DMS114 treated with DMSO at 0.1 percent for 48 hours (cell line): ENCODE results near the gene MADD.

ENCODE experiments used
- DNase-seq: peaks from one replicate; lab custom pipeline; 2025; ENCODE audit not compliant: unreplicated experiment; lab: John Stamatoyannopoulos, UW

The MADD gene

DNA sequence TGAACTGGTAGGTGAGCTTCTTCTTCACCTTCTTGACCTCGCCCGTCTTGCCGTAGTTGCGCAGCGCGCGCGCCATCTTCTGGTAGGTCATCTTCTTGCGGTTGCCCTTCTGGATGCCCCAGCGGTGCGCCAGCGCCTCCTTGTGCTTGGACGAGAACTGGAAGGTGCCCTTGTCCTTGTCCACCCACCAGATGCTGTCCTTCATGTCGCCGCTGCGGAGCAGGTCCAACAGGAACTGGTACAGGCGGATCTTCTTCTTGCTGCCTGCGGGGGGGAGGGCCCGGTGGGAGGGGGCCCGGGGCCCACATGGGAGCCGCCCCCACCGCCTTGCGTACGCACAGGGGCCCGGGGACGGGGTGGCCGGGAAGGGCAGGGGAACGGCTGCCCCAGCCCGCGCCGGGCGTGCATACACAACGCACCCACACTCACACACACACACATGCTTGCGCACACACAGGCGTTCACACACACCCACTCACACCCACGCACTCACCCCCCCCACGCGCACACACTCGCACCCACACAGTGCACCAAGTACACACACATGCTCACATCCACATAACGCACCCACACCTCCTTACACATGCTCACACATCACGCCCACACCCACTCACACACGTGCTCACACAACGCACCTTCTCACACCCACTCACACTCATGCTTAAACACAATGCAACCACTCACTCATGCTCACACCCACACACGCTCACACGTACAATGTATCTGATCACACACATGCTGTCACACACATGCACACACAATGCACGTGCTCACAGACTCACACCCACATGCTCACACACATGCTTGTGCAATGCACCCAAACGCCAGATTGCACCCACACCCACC is 85.6 kb downstream of the MADD start:
- DNase-seq: peak; percentile 86

DNA sequence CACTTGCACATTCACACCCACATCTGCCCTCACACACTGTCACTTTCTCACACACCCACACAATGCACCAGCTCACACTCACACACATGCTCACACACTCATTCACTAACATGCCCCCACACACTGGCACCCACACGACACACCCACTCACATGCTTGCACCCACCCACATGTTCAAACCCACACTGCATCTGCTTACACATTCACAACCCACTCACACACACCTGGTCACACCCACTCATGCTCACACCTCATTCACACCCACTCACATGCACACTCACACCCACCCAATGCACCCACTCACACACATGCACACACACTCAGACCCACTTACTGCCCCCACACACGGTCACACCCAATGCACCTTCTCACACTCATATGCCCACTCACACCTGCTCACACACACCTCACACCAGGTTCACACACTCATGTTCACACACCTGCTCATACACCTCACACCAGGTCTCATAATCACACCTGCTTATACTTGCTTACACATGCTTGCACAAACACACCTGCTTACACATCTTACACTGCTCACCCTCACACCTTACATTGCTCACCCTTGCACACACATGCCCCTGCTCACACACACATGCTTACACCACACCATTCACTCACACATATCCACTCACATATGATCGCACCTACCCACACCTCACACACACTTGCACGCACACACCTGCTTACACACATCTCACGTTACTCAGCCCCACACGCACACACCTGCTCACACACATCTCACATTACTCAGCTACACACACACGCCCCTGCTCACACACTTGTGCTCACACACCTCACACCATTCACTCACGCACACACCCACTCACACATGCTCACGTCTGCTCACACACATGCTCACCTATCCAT is 86.4 kb downstream of the MADD start:
- no peak for DNase-seq

DNA sequence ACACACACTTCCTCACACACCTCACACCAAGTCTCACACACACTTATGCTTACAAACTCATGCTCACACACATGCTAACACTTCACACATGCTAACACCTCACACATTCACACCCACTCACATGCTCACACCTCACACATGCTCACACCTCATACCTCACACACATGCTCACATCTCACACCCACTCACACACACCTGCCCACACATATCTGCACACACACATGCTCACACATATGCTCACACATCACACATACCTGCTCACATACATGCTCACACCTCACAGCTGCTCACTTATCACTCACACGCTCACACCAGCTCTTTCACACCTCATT is 87.0 kb downstream of the MADD start:
- DNase-seq: no peak

DNA sequence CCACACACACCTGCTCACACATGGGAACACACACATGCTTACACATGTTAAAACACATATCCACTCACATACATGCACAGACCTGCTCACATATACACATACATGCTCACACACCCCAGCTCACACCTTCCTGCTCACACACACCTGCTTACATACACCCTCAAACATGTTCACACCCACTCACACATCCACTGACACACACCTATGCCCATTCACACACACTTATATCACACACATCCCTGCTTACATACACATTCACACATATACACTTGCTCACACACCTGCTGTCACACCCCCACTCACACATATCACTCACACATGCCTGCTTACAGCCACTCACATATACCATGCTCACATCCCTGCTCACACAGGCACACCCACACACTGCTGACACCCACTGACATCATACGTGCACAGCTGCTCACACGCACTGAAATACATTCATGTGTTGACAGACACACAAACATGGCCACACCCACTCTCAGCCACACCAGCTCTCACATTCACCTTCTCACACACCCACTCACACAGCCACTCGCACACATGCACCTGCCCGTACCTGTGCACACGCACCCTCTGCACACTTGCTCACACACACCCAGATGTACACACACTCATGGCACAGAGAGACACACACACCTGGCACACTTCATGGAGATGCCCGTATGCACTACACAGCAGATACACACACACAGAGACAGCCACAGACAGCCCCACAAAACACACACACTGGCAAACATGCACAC is 88.2 kb downstream of the MADD start:
- DNase-seq: no peak

DNA sequence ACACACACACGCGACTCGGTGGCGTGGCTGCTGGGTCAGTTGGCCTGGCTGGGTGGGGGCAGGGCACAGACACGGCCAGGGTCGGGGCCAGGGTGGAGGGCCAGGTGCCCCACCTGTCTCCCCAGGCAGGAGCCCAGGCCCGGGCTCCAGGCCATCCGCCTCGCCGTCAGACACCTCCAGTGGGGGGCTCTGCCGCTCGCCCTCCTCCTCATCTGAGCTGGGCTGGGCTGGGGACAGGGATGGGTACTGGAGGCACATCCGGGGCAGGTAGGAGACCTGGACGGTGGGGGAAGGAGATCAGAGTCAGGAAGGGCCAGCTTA is 88.8 kb downstream of the MADD start:
- no peak for DNase-seq

DNA sequence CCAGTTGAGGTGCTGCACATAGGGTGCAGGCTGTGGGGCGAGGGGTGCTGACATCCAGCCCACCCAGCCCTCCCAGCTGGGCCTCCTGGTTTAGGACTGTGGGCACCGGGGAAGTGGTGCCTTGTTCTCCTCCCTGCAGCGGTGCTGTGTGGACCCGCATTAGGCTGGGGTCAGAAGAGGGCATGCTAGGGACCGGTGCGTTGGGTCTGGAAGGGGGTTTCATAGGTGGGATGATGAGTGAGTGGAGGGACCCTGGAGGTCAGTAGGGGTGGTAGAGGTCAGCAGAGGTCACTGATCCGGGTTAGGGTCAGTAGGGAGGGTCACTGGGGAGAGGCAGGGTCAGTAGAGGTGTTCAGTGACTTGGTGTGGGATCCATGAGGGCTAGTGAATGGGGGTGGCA is 89.2 kb downstream of the MADD start:
- no peak for DNase-seq

DNA sequence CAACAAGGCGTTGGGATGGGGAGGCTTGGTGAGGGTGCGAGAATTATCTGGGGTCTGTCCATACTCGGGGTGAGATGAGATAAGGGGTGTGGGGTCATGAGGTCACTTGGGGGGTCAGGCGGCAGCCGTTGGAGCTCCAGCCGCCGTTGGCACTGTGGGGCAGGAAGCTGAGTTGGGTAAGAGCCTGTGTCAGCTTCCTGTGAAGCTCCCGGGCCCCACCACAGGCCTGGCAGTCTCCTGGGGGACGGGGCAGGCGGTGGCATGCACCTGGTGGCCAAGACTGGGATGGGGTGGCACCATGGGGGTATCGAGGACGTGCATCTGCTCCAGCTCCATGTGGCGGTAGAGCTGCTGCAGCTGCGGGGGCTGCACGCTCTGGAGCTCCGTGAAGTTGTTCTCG is 89.7 kb downstream of the MADD start:
- DNase-seq: no peak

DNA sequence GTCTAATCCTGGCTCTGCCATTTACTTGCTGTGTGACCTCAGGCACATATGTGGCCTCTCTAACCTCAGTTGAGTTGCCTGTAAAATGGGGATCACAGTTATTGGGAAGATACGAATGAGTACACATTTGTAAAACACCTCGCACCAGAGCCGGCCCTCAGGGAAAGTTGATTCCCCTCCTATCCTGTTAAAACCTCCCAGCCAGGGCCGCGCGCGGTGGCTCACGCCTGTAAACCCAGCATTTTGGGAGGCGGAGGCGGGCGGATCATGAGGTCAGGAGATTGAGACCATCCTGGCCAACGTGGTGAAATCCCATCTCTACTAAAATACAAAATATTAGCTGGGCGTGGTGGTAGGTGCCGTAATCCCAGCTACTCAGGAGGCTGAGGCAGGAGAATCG is 90.4 kb downstream of the MADD start:
- no peak for DNase-seq

DNA sequence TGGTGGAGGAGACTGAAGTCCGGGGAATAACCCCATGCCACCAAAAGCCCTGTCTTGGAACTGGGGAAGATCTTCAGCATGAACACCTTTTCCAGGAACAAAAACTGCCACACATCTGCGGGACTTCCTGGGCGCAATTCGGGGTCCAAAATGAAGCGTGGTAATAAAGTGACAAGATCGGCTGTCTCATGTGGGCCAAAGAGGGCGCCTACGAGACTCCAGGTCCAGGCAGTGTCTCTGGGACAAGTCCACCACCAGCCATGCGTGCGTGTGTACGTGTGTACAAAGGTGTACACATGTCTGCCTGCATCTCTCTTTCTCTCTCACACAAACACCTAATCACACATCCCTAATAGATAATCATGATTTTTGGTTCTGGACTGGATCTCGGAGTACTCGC is 91.5 kb downstream of the MADD start:
- DNase-seq: no peak

DNA sequence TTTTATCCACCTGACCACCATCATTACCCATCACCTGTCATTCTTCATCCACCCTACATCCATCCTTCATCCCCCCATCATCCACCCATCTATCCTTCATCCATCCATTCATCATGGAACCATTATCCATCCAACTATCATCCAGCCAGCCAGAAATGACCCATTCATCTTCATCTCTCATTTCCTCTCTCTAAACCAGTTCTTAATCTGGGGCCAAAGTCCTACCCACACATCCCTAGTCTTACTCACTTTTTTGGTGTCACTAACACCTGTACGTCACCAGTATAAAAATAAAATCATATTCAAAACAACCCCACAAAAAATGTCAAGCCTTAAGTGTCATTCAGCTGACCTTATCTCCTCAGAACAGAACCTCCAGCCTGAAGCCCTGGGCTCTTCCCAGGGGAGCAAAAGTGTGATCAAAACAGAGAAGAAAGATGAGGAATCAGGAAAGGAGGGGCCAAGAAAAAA is 96.1 kb downstream of the MADD start:
- DNase-seq: no peak

DNA sequence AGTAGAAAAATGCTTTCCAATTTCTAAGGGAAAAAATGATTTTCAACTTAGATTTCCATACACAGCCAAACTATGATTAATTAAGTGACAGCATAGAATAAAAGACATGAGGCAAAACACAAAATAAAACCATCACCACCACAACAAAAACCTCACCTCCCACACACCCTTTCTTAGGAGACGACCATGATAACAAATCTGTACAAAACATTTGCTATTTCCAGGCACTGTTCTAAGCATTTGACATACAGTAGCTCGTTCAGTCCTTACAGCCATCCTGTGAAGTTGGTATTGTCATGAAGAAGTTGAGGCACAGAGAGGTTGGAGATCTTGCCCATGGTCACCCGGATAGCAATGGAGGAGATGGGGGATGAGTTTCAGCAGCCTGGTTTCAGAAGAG is 99.7 kb downstream of the MADD start:
- DNase-seq: no peak

DNA sequence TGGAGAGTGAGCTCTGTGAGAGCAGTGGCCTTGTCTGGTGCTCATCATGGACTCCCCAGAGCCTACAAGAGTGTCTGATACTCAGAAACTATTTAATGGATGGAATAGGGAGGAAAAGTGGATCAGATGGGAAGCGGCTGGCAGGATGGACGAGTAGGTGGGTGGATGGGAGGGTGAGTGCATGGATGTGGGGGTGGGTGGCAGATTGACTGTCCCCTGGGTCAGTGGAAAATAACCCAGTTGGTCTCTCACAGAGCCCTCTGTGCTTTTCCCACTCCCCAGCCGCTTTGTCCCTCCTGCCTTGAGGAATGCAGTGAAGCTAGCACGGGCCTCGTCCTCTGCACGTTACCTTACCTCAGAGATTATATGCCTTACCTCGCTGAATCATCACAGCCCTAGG is 102.5 kb downstream of the MADD start:
- no peak for DNase-seq

DNA sequence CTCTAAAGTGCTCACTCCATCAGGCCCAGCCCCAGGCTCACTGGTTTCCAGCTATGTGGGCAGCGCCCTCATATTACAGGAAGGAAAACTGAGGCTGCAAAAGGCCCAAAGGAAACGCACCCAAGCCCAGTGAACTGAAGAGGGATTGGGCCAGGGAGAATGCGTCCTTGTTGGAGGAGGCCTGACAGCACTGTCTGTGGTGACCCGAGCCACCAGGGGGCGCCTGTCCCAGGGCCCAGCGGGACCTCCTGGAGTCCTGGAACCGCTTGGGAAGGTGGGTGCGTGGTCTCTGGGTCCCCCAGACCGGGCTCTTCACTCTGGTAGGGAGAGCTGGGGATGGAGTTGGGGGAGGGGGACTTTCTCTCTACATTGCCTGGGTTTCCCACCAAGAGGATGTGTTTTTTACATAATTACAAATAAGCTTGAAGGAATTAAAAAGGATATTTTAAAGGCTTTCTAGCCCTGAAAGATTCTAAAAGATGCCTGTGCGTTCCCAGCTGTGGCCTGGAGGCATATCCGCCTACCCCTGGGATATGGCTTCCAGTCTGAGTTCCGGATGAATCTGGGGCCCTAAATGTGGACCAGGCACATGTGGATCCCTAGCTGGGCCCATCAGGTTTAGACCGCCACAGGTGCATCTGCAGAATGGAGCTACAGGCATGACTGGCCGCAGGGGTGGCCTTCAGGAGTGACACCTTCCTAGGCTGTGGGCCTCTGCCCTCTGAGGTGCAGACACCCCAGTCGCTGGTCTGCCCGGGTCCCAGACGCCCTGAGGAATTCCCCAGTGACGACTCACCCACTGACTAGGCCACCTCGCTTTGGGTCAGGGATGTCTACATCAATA is 104.2 kb downstream of the MADD start:
- peak; percentile 35 for DNase-seq

DNA sequence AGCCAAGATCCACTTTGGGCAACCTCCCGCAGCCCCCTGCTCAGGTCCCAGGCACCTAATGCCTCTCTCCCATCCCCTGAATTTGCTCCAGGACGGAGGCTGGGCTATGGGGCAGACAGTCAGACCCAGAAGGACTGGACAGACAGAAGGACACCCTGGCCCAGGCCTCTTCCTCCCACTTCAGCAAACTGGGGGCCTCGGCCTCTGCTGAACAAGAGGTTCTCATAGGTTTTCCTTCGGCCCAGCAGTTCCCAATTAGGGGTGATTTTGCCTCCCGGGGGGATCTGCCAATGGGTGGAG is 104.7 kb downstream of the MADD start:
- DNase-seq: no peak

DNA sequence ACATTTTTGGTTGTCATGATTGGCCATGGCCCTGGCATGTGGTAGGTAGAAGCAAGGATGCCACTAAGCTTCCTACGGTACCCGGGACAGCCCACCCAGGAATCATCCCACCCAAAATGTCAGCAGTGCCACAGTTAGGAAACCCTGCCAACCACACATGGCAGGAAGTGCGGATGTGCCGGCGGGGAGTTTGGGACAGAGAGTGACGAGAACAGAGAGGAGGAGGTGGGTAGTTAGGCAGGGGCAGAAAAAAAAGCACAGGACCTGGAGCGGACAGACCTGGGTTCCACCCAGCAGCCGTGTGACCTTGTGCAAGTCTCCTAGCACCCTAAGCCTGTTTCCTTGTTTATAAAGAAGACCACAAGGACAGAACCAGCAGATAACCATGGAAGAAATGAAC is 105.1 kb downstream of the MADD start:
- DNase-seq: no peak

DNA sequence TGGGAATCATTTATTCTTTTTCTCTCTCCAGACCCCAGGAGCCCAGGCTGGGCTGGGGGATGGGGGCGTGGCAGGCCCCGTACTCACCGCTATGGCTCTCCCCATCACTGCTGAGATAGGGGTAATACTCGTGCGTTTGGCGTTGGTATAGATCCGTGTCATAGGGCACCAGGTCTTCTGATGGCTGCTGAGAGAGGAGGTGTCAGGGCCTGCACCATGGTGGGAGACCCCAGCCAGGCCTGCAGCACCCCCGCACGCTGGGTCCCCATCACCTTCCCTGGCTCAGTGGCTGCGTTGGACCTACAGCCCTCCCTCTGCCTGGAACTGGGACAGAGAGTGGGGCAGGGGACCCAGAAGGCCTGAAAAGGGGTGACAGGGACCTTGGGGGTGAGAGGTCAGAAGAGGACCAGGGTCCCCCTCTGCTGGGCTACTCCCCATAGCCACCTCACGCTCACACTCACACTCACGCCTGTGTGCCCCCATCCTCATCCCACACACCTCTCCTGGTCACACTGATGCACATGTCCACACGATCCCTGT is 105.7 kb downstream of the MADD start:
- DNase-seq: no peak

DNA sequence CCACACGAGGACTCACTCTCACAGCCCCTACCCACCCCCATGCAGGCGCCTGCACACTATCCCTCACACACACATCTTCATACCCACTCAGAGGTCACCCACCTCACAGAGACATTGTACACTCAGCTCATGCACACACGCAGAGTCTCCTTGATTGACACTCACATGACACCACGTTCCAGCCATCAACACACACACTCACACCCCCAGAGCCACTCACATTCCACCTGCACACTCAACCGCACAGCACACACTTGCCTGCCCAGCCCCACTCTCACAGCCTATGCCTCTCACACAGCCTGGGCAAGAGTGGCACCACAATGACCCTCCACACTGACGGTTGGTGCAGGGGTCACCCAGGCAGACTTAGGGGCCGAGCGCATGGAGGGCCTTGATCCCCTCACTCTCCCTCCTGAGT is 106.2 kb downstream of the MADD start:
- DNase-seq: no peak

DNA sequence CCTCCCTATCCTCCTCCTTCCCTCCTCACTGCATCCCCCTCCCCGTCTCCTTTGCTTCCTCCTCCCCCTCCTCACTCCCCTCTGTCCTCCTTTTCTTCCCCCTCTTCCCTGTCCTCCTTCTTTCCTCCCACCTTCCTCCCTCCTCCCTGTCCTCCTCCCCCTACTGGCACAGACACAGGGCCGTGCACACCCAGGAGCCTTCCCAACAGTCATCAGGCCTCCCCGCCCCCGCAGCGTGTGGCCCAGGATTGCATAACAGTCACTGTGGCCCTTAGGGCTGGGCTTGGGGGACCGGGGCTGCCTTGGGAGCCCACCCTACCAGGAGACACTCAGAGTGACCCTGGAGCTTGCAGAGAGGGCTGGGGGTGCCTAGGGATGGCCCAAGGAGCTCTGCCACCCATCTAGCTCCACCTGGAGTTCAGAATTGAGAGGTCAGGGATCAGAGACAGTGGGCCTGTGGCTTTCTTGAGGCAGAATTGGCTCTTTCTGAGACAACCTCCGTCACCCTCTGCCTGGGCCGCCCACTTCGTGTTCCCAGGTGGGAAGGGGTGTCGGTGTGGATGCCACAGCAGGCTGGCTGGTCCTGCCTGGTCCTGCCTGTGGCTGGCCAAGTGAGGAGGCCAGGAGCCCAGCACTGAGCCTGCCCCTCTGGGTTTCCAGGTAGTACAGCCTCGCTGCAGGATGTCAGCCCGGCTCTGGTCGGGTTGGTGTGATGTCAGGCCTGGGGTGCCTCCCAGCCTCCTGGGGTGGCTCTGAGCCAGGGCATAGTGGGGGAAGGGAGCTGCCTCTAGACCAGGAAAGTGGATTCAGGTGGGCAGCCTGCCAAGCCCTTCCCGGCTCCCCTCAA is 106.8 kb downstream of the MADD start:
- DNase-seq: no peak

DNA sequence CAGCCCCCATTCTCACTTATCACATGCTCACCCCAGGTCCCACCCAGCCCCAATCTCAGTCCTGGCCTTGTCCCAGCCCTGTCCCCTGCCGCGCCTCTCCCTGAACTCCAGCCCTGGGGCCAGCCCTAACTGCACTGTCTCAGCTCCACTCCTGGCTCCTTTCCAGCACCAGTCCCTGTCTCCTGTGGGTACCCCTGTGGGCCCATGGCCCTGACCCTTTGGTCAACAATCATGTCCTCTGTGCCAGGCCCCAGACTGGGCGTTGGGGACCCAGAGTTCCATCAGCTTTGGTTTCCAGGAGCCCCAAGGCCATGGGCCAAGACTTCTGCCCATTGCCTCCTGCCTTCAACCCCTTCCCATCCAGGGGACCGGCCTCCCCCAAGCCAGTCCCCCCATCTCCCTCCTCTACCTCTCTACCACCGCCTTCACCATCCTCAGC is 107.7 kb downstream of the MADD start:
- no peak for DNase-seq
